H9 (cell line): ENCODE results near the gene ZMIZ1. TPM values are rescaled to one million over a fixed set of nuclear protein-coding genes. Genes with fewer than 3 reads are reported as not detected.

Source experiments
- DNase-seq: peaks from one replicate; pipeline ENCODE4 v3.0.0-alpha.2; 2017
- H2AFZ ChIP-seq: one replicate; pipeline ENCODE4 v1.6.1; 2013; ENCODE audit warnings: mild to moderate bottlenecking, low read length, control low read depth, moderate library complexity
- H2AK5ac ChIP-seq: 2 replicates; pipeline ENCODE4 v1.6.1; 2013; ENCODE audit warnings: low read length, control low read depth, mixed read lengths; ENCODE audit not compliant: insufficient read length
- H2BK120ac ChIP-seq: one replicate; pipeline ENCODE4 v1.6.1; 2013; ENCODE audit warnings: low read depth, mild to moderate bottlenecking, low read length, control low read depth, inconsistent platforms; ENCODE audit not compliant: poor library complexity, severe bottlenecking
- H2BK12ac ChIP-seq: 2 replicates; pipeline ENCODE4 v1.6.1; 2013; ENCODE audit warnings: low read length, control low read depth, mixed read lengths, low read depth; ENCODE audit not compliant: insufficient read length
- H2BK15ac ChIP-seq: 2 replicates; pipeline ENCODE4 v1.6.1; 2013; ENCODE audit warnings: low read depth, low read length, control low read depth
- H2BK20ac ChIP-seq: one replicate; pipeline ENCODE4 v1.6.1; 2013; ENCODE audit warnings: low read depth, mild to moderate bottlenecking, low read length, control low read depth, inconsistent platforms; ENCODE audit not compliant: poor library complexity, severe bottlenecking
- H2BK5ac ChIP-seq: 2 replicates; pipeline ENCODE4 v1.6.1; 2013; ENCODE audit warnings: low read length, control low read depth, mixed read lengths; ENCODE audit not compliant: insufficient read length
- H3K14ac ChIP-seq: 2 replicates; pipeline ENCODE4 v1.6.1; 2013; ENCODE audit warnings: low read length, control low read depth; ENCODE audit not compliant: insufficient read depth
- H3K18ac ChIP-seq: 2 replicates; pipeline ENCODE4 v1.6.1; 2013; ENCODE audit warnings: low read depth, mild to moderate bottlenecking, mixed read lengths, low read length, control low read depth; ENCODE audit not compliant: insufficient read length
- H3K23ac ChIP-seq: 2 replicates; pipeline ENCODE4 v1.6.1; 2013; ENCODE audit warnings: low read length, control low read depth, mixed read lengths, low read depth; ENCODE audit not compliant: insufficient read length
- H3K23me2 ChIP-seq: 2 replicates; pipeline ENCODE4 v1.6.1; 2013; ENCODE audit warnings: low read depth, mild to moderate bottlenecking, mixed read lengths, low read length, control low read depth; ENCODE audit not compliant: insufficient read length, poor library complexity, severe bottlenecking
- H3K27ac ChIP-seq: 2 replicates; pipeline ENCODE4 v1.5.1; 2013; ENCODE audit warnings: low read length, control low read depth, mixed read lengths, low read depth; ENCODE audit not compliant: insufficient read length
- H3K27me3 ChIP-seq: 2 replicates; pipeline ENCODE4 v1.6.1; 2013; ENCODE audit warnings: low read length, control low read depth, inconsistent platforms; ENCODE audit not compliant: insufficient read depth
- H3K4ac ChIP-seq: 2 replicates; pipeline ENCODE4 v1.6.1; 2013; ENCODE audit warnings: low read depth, mild to moderate bottlenecking, control low read depth, inconsistent platforms, low read length, moderate library complexity
- H3K4me1 ChIP-seq: 2 replicates; pipeline ENCODE4 v1.6.1; 2013; ENCODE audit warnings: low read length, control low read depth, inconsistent platforms; ENCODE audit not compliant: insufficient read depth
- H3K4me2 ChIP-seq: 2 replicates; pipeline ENCODE4 v1.6.1; 2013; ENCODE audit warnings: low read length, control low read depth, mixed read lengths; ENCODE audit not compliant: insufficient read length, insufficient read depth
- H3K56ac ChIP-seq: 2 replicates; pipeline ENCODE4 v1.6.1; 2013; ENCODE audit warnings: low read depth, mild to moderate bottlenecking, mixed read lengths, low read length, control low read depth; ENCODE audit not compliant: insufficient read length
- H3K79me1 ChIP-seq: 2 replicates; pipeline ENCODE4 v1.6.1; 2013; ENCODE audit warnings: low read depth, mild to moderate bottlenecking, moderate library complexity, low read length, control low read depth, inconsistent platforms; ENCODE audit not compliant: insufficient read depth, poor library complexity, severe bottlenecking
- H3K79me2 ChIP-seq: 2 replicates; pipeline ENCODE4 v1.6.1; 2013; ENCODE audit warnings: low read length, control low read depth, inconsistent platforms; ENCODE audit not compliant: insufficient read depth
- H3K9ac ChIP-seq: 2 replicates; pipeline ENCODE4 v1.6.1; 2013; ENCODE audit warnings: low read length, control low read depth, mixed read lengths; ENCODE audit not compliant: insufficient read length; ENCODE audit errors: extremely low read depth
- H3K9me3 ChIP-seq: one replicate; pipeline ENCODE4 v1.6.1; 2013; ENCODE audit warnings: low read depth, low read length, inconsistent platforms; ENCODE audit not compliant: control insufficient read depth
- H3T11ph ChIP-seq: one replicate; pipeline ENCODE4 v1.6.1; 2013; ENCODE audit warnings: mild to moderate bottlenecking, low read length, control low read depth, inconsistent platforms
- H4K20me1 ChIP-seq: one replicate; pipeline ENCODE4 v1.6.1; 2013; ENCODE audit not compliant: control insufficient read depth, insufficient read length, insufficient read depth
- H4K5ac ChIP-seq: 2 replicates; pipeline ENCODE4 v1.6.1; 2013; ENCODE audit warnings: low read depth, mild to moderate bottlenecking, mixed read lengths, low read length, control low read depth; ENCODE audit not compliant: insufficient read length
- H4K8ac ChIP-seq: replicated peaks from 2 replicates; pipeline ENCODE4 v1.6.1; 2013; ENCODE audit warnings: low read length, control low read depth, mixed read lengths, low read depth; ENCODE audit not compliant: insufficient read length
- H4K91ac ChIP-seq: 2 replicates; pipeline ENCODE4 v1.6.1; 2013; ENCODE audit warnings: low read depth, mild to moderate bottlenecking, moderate library complexity, mixed read lengths, low read length, control low read depth; ENCODE audit not compliant: insufficient read length
- H3K27ac Mint-ChIP-seq, 3 experiments: 2 replicates in 2 of 3; 3 replicates in 1 of 3; pipeline ENCODE4 v1.8.0; 2020 to 2021; ENCODE audit warnings: mixed read lengths in 3 of 3, mild to moderate bottlenecking in 1 of 3, moderate library complexity in 1 of 3
- H3K27me3 Mint-ChIP-seq: 2 replicates; pipeline ENCODE4 v1.8.0; 2021; ENCODE audit warnings: low read depth, mild to moderate bottlenecking, moderate library complexity, mixed read lengths
- H3K36me3 Mint-ChIP-seq, 3 experiments: 2 replicates in 2 of 3; 3 replicates in 1 of 3; pipeline ENCODE4 v1.8.0; 2020 to 2021; ENCODE audit warnings: low read depth in 3 of 3, mixed read lengths in 3 of 3; ENCODE audit not compliant: insufficient read depth in 1 of 3
- H3K4me1 Mint-ChIP-seq, 2 experiments: 2 replicates each; pipeline ENCODE4 v1.8.0; 2020; ENCODE audit warnings: mixed read lengths in 2 of 2
- H3K4me3 Mint-ChIP-seq, 2 experiments: 2 replicates in 1 of 2; 3 replicates in 1 of 2; pipeline ENCODE4 v1.8.0; 2020 to 2021; ENCODE audit warnings: mild to moderate bottlenecking in 2 of 2, mixed read lengths in 2 of 2, moderate library complexity in 1 of 2
- H3K9me3 Mint-ChIP-seq, 2 experiments: 2 replicates in 1 of 2; 3 replicates in 1 of 2; pipeline ENCODE4 v1.8.0; 2020; ENCODE audit warnings: mild to moderate bottlenecking in 2 of 2, mixed read lengths in 2 of 2, moderate library complexity in 1 of 2
- CTCF ChIP-seq: fragments of 200-600 bp; sonication (generic); conservative IDR thresholded peaks from 3 replicates; pipeline ENCODE4 v1.8.0; 2021; ENCODE audit warnings: antibody characterized with exemption, mild to moderate bottlenecking
- WGBS: extraction: QIAGEN DNeasy Blood & Tissue Kit; methylation state at CpG from one replicate; pipeline ENCODE4 v1.1.7; 2013; ENCODE audit warnings: missing lambda C conversion rate, low lambda C conversion rate, mixed read lengths; ENCODE audit not compliant: insufficient read length; ENCODE audit errors: extremely low coverage; 5-methylcytosine and 5-hydroxymethylcytosine counted together
- total RNA-seq: library from RNA; stranded (reverse); gene quantifications from 2 replicates; pipeline ENCODE4 v1.2.1, GENCODE V29; 2021

The ZMIZ1 gene
- total RNA-seq, 1 experiment from 2014 or later: 36.9 TPM

GRCh38 chr10:79019441-79020014, 49.2 kb upstream of the ZMIZ1 start:
- Histone ChIP-seq H3K4me1 (no peaks in the 10 kb centered on the region), H3T11ph (no peak overlapping the region), H4K5ac (no peak overlapping the region), H3K27me3 (no peaks in the 10 kb centered on the region), H3K56ac (no peak overlapping the region), H3K14ac (no peak overlapping the region), H3K4ac (no peak overlapping the region), H3K79me2 (no peaks in the 10 kb centered on the region), H3K9me3 (no peaks in the 10 kb centered on the region), H4K20me1 (no peaks in the 10 kb centered on the region), H2BK20ac (no peak overlapping the region), H4K91ac (no peak overlapping the region), H4K8ac (no peak overlapping the region), H3K23ac (no peak overlapping the region), H2BK120ac (no peak overlapping the region), H3K79me1 (no peaks in the 10 kb centered on the region), H3K27ac (no peak overlapping the region), H2AK5ac (no peak overlapping the region), H3K23me2 (no peaks in the 10 kb centered on the region), H3K9ac (no peak overlapping the region), H2BK12ac (no peak overlapping the region), H2BK15ac (no peak overlapping the region), H2AFZ (no peak overlapping the region), H2BK5ac (no peak overlapping the region), H3K4me2 (no peak overlapping the region), H3K18ac (no peak overlapping the region)
- Mint-ChIP-seq H3K36me3 (no peaks in the 10 kb centered on the region; a peak in 1 of 7 replicates), H3K9me3 (no peaks in the 10 kb centered on the region), H3K4me3 (no peak overlapping the region; a peak in 1 of 5 replicates), H3K27me3 (peaks cover 6% of the 10 kb centered on the region), H3K27ac (no peak overlapping the region), H3K4me1 (peaks cover 3 to 7% of the 10 kb centered on the region in 2 experiments; a peak in 3 of 4 replicates)
- no peak for TF ChIP-seq CTCF
- no CpG with 5 or more reads among the region's 5 CpGs for WGBS
- DNase-seq: no peak
